HG03354 (cell line): Measurements from ENCODE around the gene TFB1M.
"Not testable (repeated sequence)": the region's sequence is repeated elsewhere in the genome, so short reads cannot be mapped to it uniquely, and the experiment has no call there.

ENCODE experiments used
- ATAC-seq: cut with Tn5 transposase; IDR thresholded peaks from one replicate; pipeline ENCODE4 v1.9.1; 2021; ENCODE audit warnings: mild to moderate bottlenecking; ENCODE audit not compliant: unreplicated experiment, poor library complexity, severe bottlenecking

The TFB1M gene

DNA sequence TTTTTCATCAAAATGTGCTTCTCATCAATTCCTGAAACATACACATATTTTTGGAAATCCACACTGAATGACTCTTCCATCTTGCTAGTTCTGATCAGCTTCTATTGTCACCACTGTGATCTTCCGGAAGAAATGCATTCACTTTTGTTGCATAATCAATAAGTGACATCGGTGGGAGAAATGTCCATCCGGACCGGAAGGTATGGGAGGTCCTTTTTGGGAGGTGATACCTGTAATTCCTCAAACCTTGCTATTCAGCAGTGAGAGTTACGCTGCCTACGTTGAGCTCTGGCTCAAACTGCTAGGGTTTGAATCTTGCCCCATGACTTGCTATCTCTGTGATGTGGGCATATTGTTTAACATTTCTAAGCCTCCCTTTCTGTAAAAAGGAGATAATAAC, 16.6 kb upstream of the TFB1M start:
- ATAC-seq: no peak

DNA sequence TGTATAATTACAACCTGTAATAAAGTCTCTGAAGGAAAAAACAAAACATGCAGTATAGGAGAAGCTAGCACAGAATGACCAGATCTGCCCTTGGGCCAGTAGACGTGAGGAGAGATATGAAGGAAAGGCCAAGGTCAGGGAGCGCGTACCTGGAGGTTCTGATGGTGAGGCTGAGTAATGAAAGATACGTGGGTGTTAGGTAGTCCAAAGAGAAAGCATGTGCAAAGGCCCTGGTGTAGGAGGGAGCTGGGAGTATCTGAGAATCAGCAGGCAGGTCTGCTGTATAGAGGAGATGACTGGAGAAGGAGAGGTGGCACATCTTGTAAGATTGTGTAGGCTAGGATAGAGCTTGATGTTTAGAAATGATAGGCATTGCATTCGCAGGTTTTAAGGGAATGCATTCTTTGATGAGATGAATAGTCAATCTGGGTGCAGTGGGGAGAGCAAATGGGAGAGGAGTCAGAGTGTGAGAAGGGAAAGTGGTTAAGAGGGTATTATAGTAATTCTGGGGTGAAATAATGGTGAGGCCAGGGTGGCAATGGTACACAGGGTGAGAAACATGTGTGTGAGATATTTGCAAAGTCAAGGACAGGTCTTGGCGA, 15.9 kb upstream of the TFB1M start:
- ATAC-seq: no peak

DNA sequence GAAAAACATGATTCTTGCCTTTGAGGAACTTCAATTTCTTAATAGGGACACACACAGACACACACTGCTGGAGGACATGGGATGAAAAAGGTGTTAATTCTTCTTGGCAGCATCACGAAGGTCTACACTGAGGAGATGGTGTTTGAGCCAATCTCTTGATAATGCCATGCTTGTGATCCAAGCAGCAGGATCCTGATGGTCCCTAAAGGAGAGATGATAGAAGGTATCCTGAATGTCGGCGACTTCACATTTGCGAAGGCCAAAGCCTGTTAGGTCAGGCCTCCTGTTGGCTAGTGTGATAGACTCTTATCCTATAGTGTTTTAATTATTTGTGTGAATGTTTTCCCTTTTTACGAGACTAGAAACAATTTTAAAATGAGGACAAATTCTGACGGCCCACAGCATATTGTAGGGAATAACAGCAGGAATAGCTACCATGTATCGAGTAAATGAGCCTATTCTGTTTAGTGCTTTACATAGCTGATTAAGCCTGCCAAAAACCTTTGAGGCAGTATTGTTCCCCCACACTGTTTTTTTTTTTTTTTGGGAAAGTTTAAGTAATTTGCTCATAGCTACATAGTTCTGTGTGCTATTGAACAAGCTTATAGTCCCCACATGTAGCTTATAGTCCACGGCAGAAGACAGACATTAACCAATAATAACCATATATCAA, 15.3 kb upstream of the TFB1M start:
- no peak for ATAC-seq

DNA sequence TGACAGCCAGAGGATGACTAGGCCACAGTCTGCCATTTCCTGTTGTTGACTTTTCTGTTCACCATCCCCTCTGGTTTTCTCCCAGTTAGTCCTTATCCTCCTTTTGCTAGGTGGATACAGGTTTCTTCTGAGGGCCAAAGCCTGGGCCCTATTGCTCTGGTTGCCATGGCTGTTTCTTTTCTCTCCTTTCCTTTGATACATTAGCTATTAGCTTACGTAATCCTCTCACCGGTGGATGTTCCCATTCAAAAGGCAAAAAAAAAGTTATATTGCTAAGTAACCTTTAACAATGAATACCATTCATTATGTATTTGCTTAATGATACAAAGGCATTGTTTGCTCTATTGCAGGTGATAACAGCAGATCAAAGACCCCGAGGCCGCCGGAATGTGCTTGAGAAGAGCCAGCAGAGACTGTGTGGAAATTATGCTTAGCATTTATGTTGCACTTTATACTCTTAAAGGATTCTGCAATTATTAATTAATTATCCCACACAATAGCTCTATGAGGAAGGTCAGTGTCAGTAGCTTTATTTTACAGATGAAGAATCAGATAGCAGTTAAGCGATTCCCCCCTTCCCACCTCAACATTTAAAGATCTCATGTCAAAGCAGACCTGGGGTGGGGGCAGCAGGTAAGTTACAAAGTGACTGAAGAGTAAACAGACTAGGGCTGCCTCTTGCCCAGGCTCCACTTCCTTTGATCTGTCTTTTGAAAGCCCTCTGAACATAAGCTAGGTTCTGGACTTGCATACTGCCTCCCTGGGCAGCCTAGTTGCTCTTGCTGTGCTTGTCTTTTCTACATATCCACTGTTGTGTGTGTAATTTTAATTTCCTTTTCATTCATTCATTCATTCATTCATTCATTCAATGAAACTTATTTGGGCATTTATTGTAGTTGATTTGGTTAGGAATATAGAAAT, 14.5 kb upstream of the TFB1M start:
- no peak for ATAC-seq

DNA sequence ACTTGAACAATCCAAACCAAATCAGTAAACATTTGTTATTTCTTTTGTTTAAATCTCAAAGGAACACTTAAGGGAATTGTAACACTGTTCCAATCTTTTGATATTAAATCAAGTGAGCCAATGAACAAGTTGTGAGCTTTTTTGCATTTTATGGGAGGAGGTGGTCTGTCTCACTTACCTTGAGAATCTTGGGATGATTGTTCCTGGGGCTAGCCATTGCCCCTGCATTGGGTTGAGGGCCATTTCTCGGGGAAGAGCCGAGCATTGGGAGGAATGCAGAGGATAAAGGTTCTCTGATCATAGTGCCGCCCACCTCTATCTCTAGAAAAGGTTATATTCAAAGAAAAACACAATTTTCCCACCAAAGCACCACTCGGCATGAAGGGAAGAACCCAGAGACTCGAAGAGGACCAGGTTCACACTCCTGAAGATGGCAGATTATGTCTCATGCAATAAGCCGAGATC, 13.8 kb upstream of the TFB1M start:
- no peak for ATAC-seq

DNA sequence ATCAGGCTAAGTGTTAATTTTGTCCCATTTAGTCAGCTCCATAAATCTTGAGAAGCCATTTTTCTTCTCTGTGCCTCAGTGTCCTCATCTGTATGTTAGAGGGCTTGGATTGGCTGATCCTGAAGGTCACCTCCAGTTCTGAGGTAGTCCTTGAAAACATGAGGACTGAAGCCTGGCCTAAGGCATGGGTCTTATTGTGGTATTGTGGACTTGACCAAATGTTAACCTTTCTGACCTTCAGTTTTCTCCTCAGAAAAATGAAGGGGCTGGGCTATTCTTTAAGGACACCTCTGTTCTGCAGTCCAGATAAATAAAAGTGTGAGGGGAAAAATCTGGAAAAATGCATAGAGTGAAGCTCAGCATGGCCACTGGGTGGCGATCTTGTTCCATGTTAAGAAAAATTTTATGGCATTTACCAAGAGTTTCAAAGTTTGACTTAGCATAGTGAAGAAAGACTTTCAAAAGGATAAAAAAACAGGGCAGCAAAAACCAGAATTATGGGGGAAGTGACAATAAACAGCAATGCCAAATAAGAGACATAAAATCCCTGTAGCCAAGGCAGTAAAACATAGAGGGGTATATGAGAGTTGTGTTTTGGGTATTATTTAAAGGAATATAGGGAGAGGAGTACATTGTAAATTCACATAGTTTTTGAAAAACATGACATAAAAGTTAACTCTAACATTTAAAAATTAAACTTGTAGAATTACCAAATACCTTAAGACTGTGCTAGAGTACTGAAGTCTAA, 13.2 kb upstream of the TFB1M start:
- ATAC-seq: peak; percentile 75

DNA sequence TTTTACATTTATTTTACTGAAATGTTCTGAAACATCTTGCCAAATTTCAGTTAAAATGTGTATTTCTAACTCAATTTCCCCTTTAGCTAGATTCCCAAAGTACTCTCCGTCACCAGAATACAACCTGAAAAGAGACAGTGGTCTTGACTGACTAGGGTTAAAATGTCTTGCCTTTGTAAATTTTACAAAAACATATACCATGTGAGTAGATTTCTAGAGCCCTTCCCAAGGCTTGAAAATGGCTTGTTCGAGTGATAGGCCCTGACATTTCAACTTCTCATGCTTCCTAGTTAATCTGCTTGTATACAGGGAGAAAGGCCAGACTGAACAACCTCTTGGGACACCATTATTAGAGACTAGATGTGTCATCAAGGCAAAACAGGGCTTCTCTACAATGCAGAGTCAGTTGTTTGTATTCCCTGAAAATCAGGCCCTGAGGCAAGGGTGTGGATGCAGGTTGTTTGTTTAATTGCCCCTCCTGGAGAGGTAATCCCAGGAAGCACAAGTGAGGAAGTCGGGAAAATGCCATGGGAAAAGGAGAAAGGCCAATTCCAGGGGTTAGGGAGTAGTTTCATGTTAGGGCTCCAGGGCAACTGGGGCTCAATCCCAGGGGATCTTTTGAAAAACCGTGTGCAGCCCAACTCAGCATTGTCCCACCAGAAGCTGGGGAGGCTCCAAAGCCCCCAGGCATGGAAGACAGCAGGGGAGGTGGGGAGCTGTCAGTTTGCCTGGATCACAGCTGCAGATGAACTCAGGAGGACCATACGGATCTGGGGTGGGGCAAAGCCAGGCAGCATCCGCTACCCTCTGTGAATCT, 11.6 kb upstream of the TFB1M start:
- ATAC-seq: no peak

DNA sequence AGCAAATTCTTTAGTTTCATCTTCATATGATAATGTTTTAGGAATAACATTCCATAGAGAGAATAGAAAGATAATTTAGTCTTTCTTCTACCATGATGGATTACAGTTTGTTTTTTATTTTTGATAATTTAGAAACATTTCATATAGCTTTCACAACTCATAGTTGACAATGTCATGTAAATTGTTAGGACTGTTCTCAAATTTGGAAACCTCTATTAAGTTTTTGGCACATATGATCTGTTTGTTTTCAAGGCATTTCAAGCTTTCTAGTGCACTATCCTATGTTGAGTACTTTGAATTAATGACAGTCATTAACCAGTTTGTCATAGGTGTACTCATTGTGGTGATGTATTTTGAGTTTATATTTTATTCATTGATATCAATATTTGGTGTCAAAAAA, 10.7 kb upstream of the TFB1M start:
- ATAC-seq: no peak

DNA sequence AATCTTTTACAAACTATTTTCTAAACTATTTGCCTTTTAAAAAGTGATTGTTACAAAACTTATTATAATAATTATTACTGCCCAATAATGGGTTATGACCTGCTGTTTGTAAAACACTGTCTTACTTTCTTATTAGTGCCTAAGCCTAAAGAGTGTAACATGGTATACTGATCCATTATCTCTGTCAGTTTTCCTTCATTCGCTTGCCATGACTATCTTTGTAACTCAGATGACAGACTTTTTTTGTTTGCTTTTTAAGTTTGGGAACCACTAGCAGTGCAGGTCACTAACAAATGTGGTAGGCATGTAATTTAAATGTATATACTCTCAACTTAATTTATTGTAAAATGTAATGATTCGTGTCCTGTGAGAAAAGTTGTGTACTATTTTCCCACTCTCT, 9.9 kb upstream of the TFB1M start:
- ATAC-seq: no peak

DNA sequence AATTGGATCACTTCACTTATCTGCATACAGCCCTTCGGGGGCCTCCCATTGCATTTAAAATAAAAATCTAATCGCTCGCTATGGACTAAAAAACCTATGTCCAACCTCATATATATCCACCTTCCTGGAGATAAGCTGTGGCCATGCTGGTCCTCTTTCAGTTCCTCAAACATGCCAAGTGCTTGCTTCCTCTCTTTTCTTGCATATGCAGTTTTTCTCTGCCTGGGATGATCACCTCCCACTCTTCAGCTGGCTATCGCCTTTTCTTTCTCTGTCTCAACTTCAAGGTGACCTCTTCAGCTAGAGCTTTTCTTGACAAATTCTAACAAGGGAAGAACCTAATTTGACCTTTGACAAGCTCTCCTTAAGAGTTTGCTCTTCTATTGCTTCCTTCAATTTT, 5.6 kb upstream of the TFB1M start:
- ATAC-seq: no peak

DNA sequence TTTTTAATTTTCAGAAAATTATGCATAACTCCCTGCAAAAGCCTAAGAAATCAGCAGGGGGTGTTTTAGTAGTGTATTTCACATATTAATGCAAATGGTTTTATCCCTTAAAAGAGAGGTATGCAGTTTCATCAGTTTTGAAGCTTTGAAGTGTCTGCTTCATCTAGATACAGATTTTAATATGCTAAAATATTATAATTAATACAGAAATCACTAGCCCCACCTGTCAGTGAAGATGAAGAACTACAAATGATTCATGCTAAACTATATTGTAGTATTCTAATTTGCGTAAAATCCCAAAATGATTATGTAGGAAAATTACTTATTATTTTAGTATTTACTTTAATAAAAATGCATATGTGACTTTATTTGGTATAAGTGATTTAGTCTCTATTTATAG, 2.9 kb upstream of the TFB1M start:
- no peak for ATAC-seq

DNA sequence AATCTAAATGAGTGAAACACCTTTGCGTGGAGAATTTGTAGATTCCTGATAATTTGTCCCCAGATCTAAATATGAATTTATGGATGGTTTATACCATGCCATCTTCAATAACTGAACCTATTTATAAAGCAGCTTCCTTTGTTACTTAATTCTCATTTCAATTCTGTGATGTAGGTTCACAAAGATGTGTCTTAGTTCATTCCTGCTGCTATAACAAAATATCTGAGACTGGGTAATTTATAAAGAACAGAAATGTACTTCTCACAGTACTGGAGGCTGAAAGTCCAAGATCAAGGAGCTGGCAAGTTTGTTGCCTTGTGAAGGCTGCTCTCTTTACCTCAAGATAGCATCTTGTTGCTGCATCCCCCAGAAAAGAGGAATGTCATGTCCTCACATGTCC, 2.1 kb upstream of the TFB1M start:
- ATAC-seq: no peak

DNA sequence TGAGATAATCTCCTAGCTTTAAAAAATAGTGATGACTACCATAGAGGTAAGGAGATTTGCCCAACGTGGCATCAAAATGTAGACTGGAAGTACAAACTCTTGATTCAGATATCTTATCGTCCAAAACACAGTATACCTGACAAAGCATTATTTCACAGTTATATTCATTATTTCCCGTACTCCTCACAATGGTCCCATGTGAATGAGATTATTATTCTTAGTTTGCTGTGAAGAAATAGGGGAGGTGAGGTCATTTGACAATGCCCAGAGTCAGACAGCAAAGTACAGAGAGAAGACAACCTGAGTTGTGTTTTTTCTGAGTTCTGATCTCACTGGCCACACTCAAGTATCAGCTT, 1.2 kb upstream of the TFB1M start:
- no peak for ATAC-seq

DNA sequence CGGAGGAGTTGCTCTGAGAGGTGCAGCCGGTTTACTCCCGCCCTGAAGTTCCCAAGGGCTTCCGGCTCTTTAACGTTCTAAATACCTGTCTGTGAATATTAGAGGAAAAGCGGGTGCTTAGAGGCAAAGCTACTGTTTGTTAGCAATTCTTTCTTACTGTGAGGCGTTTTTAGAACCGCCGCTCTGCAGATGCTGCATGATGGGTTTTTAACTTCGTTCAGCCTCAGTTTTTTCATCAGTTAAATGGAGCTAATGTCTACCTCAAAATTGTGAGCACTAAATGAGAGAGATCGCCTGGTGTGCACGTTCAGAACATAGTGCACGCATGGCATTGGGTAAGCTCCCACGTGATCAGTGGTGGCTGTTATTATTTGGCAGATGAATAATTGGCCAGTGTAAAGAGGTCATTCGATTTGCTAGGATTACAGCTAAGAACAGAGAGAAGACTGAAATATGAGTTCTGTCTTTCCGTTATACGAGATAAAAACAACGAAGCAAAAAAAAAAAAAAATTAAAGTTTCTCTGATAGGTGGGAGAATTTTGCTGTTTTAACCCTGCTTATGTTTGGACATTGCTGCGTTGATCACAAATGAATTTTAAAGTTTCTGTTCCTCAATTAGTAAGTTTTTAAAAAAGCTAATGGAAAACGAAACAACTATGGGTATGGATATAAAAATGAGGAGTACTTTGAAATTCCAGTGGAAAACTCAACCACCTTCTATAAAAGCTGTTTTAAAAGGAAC, 660 bp upstream of the TFB1M start:
- peak; percentile 64 for ATAC-seq

DNA sequence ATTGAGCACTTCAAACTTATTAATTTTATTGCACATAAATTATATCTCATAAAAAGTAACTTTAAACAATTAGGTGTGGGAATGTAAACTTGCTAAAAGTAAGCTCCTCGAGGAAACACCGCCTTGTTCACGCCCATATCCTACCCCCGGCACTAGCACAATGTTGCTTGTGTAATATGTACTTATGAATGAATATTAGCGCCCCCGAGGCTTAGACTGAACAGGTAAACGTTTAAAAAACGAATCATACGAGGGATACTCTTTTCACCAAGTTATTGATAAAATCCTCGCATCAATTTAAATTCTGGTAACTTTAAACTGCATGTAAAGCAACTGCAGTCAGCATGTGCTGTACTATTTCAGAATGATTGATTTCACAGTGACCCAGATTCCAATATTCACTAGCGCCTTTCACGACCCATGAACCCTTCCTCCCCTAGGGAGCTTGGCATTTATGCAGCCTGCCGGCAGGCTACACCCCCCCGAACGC, 637 bp downstream of the TFB1M start:
- ATAC-seq: peak; percentile 15

DNA sequence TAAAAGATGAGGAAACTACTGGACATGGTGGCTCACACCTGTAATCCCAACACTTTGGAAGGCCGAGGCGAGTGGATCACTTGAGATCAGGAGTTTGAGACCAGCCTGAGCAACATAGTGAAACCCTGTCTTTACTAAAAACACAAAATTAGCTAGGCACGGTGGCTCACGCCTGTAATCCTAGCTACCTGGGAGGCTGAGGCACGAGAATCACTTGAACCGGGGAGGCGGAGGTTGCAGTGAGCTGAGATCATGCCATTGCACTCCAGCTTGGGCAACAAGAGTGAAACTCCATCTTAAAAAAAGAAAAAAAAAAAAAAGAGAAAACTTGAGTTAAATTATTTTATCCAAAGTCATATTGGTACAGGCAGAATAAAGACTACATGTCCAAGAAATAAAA, 1.3 kb downstream of the TFB1M start:
- ATAC-seq: not testable (repeated sequence)

DNA sequence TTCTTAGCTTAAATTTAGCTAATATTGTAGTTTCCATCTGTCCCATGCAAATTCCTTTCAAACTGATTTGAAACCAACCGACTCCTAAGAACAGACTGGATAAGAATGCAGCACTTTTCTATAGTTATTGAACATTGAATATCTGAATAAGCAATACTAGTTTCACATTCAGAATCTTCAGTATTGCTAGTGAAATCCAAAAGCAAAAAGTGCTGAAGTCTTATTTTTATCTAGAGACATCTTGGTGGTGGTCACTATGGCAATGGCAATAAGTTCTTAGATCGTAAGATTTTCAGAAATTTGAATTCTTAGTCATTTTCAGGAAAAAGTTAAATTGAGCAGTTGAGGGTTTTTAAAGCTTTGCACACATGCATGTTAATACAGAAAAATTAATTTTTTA, 2.7 kb downstream of the TFB1M start:
- ATAC-seq: no peak

DNA sequence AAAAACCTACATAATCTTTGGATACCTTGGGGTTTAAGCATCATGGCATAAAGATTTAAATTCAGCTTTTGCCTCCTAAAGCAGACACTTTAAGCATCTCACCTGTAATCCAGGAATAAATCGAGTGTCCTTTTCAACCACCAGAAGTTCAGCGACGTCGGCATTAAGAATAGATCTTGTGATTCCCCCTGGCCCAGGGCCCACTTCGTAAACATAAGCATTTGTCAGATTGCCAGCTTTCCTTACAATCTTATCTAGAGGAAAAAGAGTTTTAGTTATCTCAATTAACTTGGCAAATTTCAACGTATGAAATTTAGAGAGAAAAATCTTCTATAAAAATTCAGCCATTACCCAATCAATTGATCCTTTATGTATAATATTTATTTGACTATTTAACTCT, 3.2 kb downstream of the TFB1M start:
- ATAC-seq: no peak

DNA sequence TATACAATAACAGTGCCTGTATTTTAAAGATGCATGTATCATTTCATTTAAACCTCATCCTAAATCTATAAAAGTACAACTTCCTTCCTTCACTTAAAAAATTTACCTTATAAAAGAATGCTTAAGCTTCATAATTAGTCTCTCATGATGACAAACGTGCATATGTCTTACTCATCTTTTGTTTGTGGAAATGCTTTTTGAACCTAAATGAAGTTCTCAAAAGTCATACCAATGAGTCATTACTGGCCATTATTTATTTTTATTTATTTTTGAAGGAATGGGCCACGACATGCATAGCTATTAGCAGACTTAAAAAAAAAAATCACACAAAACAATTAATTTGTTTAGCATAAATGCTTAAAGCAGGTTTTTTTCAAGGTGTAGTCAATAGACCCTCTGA, 3.7 kb downstream of the TFB1M start:
- ATAC-seq: no peak
